Endothelial cell of umbilical vein (primary cell): Measurements from ENCODE around the gene GALNT2. TPM values are rescaled to one million over a fixed set of nuclear protein-coding genes. Genes with fewer than 3 reads are reported as not detected.

Experiments
- BruUV-seq: library from RNA; stranded (reverse); fragments of 400-500 nt; replicated peaks from 2 replicates; lab custom pipeline; 2021; lab: Mats Ljungman, UMichigan
- CTCF ChIA-PET: fragments of 300-600, 350-600 bp; sonication (Branson Sonifier 250); formaldehyde crosslinking; loops from one replicate; lab custom pipeline; 2021; ENCODE audit warnings: antibody characterized with exemption, inconsistent platforms; lab: Charles Lee
- POLR2A ChIA-PET: fragments of 300-600, 350-600 bp; sonication (Branson Sonifier 250); formaldehyde crosslinking; loops from one replicate; lab custom pipeline; 2021; ENCODE audit warnings: antibody characterized with exemption, inconsistent platforms; lab: Charles Lee
- DNase-seq: peaks from one replicate; pipeline ENCODE4 v3.0.0-alpha.2; 2011; ENCODE audit warnings: low read depth, low spot score
- FAIRE-seq: peaks from 2 replicates; lab custom pipeline; 2011; peaks lifted over from hg19 to GRCh38; lab: Jason Lieb, UNC
- H2AFZ ChIP-seq: 2 replicates; pipeline ENCODE4 v1.6.0; 2012; ENCODE audit warnings: low read depth, low read length, control low read depth, inconsistent platforms
- H3K27ac ChIP-seq: 2 replicates; pipeline ENCODE4 v1.5.1; 2011; ENCODE audit warnings: low read depth, mild to moderate bottlenecking, control low read depth, low read length, moderate library complexity; ENCODE audit not compliant: insufficient read depth
- H3K27me3 ChIP-seq, 2 experiments: 2 replicates each; pipeline versions ENCODE4 v1.6.0 to v1.6.1; 2011; ENCODE audit warnings: low read length in 2 of 2, mixed read lengths in 1 of 2; ENCODE audit not compliant: control insufficient read depth in 2 of 2, insufficient read depth in 2 of 2
- H3K36me3 ChIP-seq, 2 experiments: 2 replicates in 1 of 2; 3 replicates in 1 of 2; pipeline ENCODE4 v1.5.1; 2011; ENCODE audit warnings: low read length in 2 of 2, mild to moderate bottlenecking in 1 of 2, moderate library complexity in 1 of 2; ENCODE audit not compliant: control insufficient read depth in 2 of 2, insufficient read depth in 2 of 2; ENCODE audit errors: extremely low read depth in 1 of 2
- H3K4me1 ChIP-seq: 3 replicates; pipeline ENCODE4 v1.5.1; 2011; ENCODE audit warnings: mild to moderate bottlenecking, low read length; ENCODE audit not compliant: control insufficient read depth, insufficient read depth; ENCODE audit errors: extremely low read depth
- H3K4me2 ChIP-seq: 2 replicates; pipeline ENCODE4 v1.6.1; 2011; ENCODE audit warnings: low read length, control low read depth, mixed read lengths; ENCODE audit not compliant: insufficient read depth
- H3K4me3 ChIP-seq, 3 experiments: fragments of 200-600 bp in 1 of 3; sonication (generic), shearing (Covaris generic) in 1 of 3; replicated peaks in 1 of 3; 2 replicates each; pipeline ENCODE4 v1.5.1; 2011 to 2016; ENCODE audit warnings: control low read depth in 3 of 3, low read length in 3 of 3, mild to moderate bottlenecking in 2 of 3, inconsistent platforms in 1 of 3, low read depth in 1 of 3, moderate library complexity in 1 of 3; ENCODE audit not compliant: insufficient read depth in 1 of 3
- H3K79me2 ChIP-seq: 2 replicates; pipeline ENCODE4 v1.6.0; 2012; ENCODE audit warnings: low read length, inconsistent platforms; ENCODE audit not compliant: control insufficient read depth, insufficient read depth
- H3K9ac ChIP-seq: replicated peaks from 2 replicates; pipeline ENCODE3; 2011; ENCODE audit warnings: low read length, control low read depth; ENCODE audit not compliant: insufficient read depth; ENCODE audit errors: extremely low read depth
- H3K9me1 ChIP-seq: replicated peaks from 3 replicates; pipeline ENCODE4 v1.6.0; 2011; ENCODE audit warnings: mild to moderate bottlenecking, low read length; ENCODE audit not compliant: control insufficient read depth, insufficient read depth; ENCODE audit errors: extremely low read depth
- H3K9me3 ChIP-seq: replicated peaks from 2 replicates; pipeline ENCODE4 v1.5.1; 2012; ENCODE audit warnings: low read length, inconsistent platforms; ENCODE audit not compliant: control insufficient read depth, insufficient read depth
- H4K20me1 ChIP-seq: replicated peaks from 2 replicates; pipeline ENCODE3; 2011; ENCODE audit warnings: mild to moderate bottlenecking, low read length; ENCODE audit not compliant: control insufficient read depth, insufficient read depth; ENCODE audit errors: extremely low read depth
- CTCF ChIP-seq, 2 donors: IDR thresholded peaks; 1 replicate in 1 of 2; 2 replicates in 1 of 2; pipeline ENCODE4 v1.5.1; 2011; ENCODE audit warnings: low read length in 2 of 2, mild to moderate bottlenecking in 2 of 2, moderate library complexity in 2 of 2, control low read depth in 1 of 2, inconsistent platforms in 1 of 2, low read depth in 1 of 2; ENCODE audit not compliant: insufficient read depth in 1 of 2; ENCODE audit errors: extremely low read depth in 1 of 2
- EZH2 ChIP-seq: IDR thresholded peaks from 2 replicates; pipeline ENCODE4 v1.6.1; 2012; ENCODE audit warnings: borderline replicate concordance, low read depth, mild to moderate bottlenecking, moderate library complexity, low read length, inconsistent platforms; ENCODE audit not compliant: severe bottlenecking
- FOS ChIP-seq: IDR thresholded peaks from 2 replicates; pipeline ENCODE4 v1.6.1; 2011; ENCODE audit warnings: mild to moderate bottlenecking, low read length, moderate library complexity, borderline replicate concordance; ENCODE audit not compliant: insufficient read depth
- GATA2 ChIP-seq: IDR thresholded peaks from 2 replicates; pipeline ENCODE4 v1.7.0; 2011; ENCODE audit warnings: low read depth, mild to moderate bottlenecking, moderate library complexity, mixed read lengths, low read length; ENCODE audit not compliant: insufficient read length, insufficient read depth
- JUN ChIP-seq: IDR thresholded peaks from 2 replicates; pipeline ENCODE4 v1.6.1; 2011; ENCODE audit warnings: borderline replicate concordance, low read depth; ENCODE audit not compliant: insufficient read length, insufficient read depth
- MYC ChIP-seq: IDR thresholded peaks from one replicate; pipeline ENCODE4 v1.6.1; 2011; ENCODE audit warnings: mild to moderate bottlenecking, low read depth, low read length
- POLR2A ChIP-seq: IDR thresholded peaks from 2 replicates; pipeline ENCODE4 v1.6.1; 2012; ENCODE audit warnings: low read depth, mild to moderate bottlenecking, control low read depth, low read length
- POLR2AphosphoS5 ChIP-seq: IDR thresholded peaks from 2 replicates; pipeline ENCODE4 v1.6.1; 2012; ENCODE audit warnings: low read depth, mild to moderate bottlenecking, control low read depth, low read length, moderate library complexity; ENCODE audit not compliant: insufficient read depth
- dilution Hi-C: fragments of 300-500 bp; cut with MboI; formaldehyde crosslinking; loops from one replicate; pipeline ENCODE4 v1.15.0; 2019; ENCODE audit warnings: low sequenced_read_pairs; ENCODE audit not compliant: extremely low pct_ligation_motif_present
- intact Hi-C: fragments of 100-400 bp; cut with micrococcal nuclease; formaldehyde crosslinking; loops from one replicate; pipeline ENCODE4 v1.10.0; 2022
- polyA plus RNA-seq, 4 experiments: library from polyadenylated mRNA; depleted of rRNA in 3 of 4; stranded (reverse) in 3 of 4; unstranded in 1 of 4; fragments of >200 nt; gene quantifications; 2 replicates each; pipeline versions ENCODE4 v1.2.1 to v1.2.3, GENCODE V29; 2011 to 2012; ENCODE audit warnings: missing spikeins in 1 of 4
- total RNA-seq: library from RNA; stranded (reverse); gene quantifications from 2 replicates; pipeline ENCODE4 v1.2.3, GENCODE V29; 2021
- TF ChIP-seq, protein P1 (sequence below): IDR thresholded peaks from 2 replicates; pipeline ENCODE4 v1.6.1; 2011; ENCODE audit not compliant: insufficient read depth, insufficient read length

GALNT2 gene
- total and polyA plus RNA-seq, 2 donors (not counting 3 experiments of a cell fraction or from before 2014, with no cell fraction given): 56.3 to 77.5 TPM

DNA sequence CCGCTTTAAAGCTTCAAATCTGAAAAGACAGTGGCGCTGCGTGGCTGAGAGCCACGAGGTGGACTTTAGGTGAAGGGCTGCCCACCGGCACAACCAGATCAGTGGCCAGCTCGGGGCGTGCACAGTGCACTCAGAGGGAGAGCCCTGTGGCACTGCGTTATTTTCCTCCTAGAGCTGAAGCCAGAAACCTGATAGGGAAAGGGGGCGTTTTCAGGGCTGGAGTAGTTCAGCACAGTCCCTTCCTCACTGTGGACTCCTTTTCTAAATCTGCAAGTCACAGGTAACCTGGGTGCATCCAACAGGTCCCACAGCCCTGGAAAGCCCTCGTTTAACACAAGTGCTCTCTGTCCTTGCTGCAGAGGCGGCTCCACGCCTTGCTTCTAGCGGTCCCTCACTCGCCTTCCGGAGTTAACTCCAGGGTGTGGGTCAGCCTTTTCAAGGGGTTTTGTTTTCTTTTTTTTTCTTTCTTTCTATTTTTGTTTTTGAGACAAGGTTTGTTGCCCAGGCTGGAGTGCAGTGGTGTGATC is 81.2 kb downstream of the GALNT2 start:
- ChIA-PET CTCF (interaction anchor here (1.4 to 1.5 kb wide), 2 partner anchors 20 to 44 kb away, joined by 3 read pairs; no protein-coding TSS in a partner anchor), POLR2A (no interaction called here)
- FAIRE-seq: no peak
- BruUV-seq: no TSS peak
- DNase-seq: no peak
- no peak overlapping the region for H3K9ac ChIP-seq
- H3K4me2 ChIP-seq: no peak overlapping the region
- dilution Hi-C loops (no loop called here), intact Hi-C loops (no loop called here)
- TF ChIP-seq, protein P1, sequence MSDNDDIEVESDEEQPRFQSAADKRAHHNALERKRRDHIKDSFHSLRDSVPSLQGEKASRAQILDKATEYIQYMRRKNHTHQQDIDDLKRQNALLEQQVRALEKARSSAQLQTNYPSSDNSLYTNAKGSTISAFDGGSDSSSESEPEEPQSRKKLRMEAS: no peak
- no peak for TF ChIP-seq JUN
- no peak for TF ChIP-seq MYC
- no peak for TF ChIP-seq GATA2
- no peak for TF ChIP-seq POLR2AphosphoS5
- TF ChIP-seq EZH2: no peak
- no peak for TF ChIP-seq POLR2A
- no peak for TF ChIP-seq CTCF (IDR thresholded peaks at IDR 0.05; ENCODE audit: extremely low read depth in 1 of 2, insufficient read depth in 1 of 2, low read depth in 1 of 2, low read length in 2 of 2)
- TF ChIP-seq FOS: no peak
- H3K79me2 ChIP-seq: peaks cover 3% of the 10 kb centered on the region
- H4K20me1 ChIP-seq: peaks cover 6% of the 10 kb centered on the region
- no peak overlapping the region for H3K4me3 ChIP-seq
- no peaks in the 10 kb centered on the region for H3K36me3 ChIP-seq
- H3K9me1 ChIP-seq: no peaks in the 10 kb centered on the region
- H2AFZ ChIP-seq: no peak overlapping the region
- H3K27me3 ChIP-seq: no peaks in the 10 kb centered on the region
- no peaks in the 10 kb centered on the region for H3K9me3 ChIP-seq
- no peak overlapping the region for H3K27ac ChIP-seq
- no peaks in the 10 kb centered on the region for H3K4me1 ChIP-seq
